ENCODE results near the gene CDRT15.
"Not testable (repeated sequence)": the region's sequence is repeated elsewhere in the genome, so short reads cannot be mapped to it uniquely, and the experiment has no call there.

The CDRT15 gene

DNA sequence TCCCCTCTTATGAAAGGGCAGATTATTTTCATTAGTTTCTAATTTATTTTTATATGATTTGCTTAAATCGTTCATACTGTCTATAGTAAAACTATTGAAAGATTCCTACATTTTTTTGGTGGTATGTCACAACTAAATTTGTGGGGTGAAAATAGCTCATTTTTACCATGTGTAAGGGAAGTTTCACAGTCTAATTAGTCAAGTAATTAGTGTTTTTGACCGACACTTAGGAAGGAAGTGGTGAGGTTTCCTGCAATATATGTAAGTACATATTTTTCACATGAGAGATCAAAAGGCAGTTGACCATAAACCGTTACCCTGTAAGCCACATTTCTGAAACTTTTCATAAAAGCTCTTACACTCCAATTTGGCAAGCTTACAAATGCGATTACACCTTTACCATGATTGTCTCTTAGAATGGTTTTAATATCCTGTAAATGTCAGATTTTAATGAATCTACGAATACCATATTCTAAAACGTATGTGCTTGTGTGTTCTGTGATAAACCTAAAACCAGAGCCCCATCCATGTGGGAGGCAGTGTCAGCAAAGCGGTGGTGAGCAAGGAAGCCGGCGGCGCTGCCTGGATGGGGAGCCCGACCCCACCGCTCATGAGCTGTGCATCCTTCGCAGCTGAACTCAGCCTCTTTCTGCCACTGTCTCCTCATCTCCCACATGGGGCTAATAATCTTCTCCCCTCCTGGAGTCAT lies 43.9 kb downstream of the CDRT15 start:
- not testable (repeated sequence) for H2BK12ac ChIP-seq (ENCODE audit: low read length); H4K8ac ChIP-seq (ENCODE audit: low read depth, low read length); H3K23ac ChIP-seq (ENCODE audit: low read depth, low read length, poor library complexity); H4K91ac ChIP-seq (ENCODE audit: low read depth, low read length, poor library complexity); H2AFZ ChIP-seq (ENCODE audit: low read length); H2BK120ac ChIP-seq (ENCODE audit: low read depth, low read length); H3K27ac ChIP-seq (replicated peaks; ENCODE audit: low read length); H2BK15ac ChIP-seq (ENCODE audit: low read length); H3K4me2 ChIP-seq (ENCODE audit: insufficient read depth, low read length, poor library complexity, severe bottlenecking); H2BK5ac ChIP-seq (ENCODE audit: low read length); H3K9ac ChIP-seq (ENCODE audit: low read depth, low read length, poor library complexity); H2AK5ac ChIP-seq (ENCODE audit: low read depth, low read length); H3K14ac ChIP-seq (ENCODE audit: low read length); H3K9me3 ChIP-seq (replicated peaks in 1 of 2; ENCODE audit: control insufficient read depth in 2 of 2, insufficient read depth in 1 of 2, low read depth in 1 of 2, low read length in 2 of 2); H3K36me3 ChIP-seq (replicated peaks in 1 of 2; ENCODE audit: control insufficient read depth in 2 of 2, insufficient read depth in 2 of 2, low read length in 2 of 2); H3K18ac ChIP-seq (ENCODE audit: low read length); H3K4ac ChIP-seq (ENCODE audit: low read length); H3K27me3 ChIP-seq (ENCODE audit: control insufficient read depth in 3 of 3, insufficient read depth in 3 of 3, low read depth in 1 of 3, low read length in 3 of 3); H3K4me1 ChIP-seq (ENCODE audit: control insufficient read depth in 2 of 2, insufficient read depth in 1 of 2, low read depth in 1 of 2, low read length in 2 of 2); DNase-seq (ENCODE audit: low spot score); H3K79me1 ChIP-seq (ENCODE audit: low read depth, low read length); H3K4me3 ChIP-seq (ENCODE audit: low read length in 2 of 2)
- no CpG with 5 or more reads among the region's 13 CpGs for WGBS, 2 donors (ENCODE audit: extremely low coverage in 2 of 2, insufficient read length in 2 of 2, insufficient replicate concordance in 1 of 2)

DNA sequence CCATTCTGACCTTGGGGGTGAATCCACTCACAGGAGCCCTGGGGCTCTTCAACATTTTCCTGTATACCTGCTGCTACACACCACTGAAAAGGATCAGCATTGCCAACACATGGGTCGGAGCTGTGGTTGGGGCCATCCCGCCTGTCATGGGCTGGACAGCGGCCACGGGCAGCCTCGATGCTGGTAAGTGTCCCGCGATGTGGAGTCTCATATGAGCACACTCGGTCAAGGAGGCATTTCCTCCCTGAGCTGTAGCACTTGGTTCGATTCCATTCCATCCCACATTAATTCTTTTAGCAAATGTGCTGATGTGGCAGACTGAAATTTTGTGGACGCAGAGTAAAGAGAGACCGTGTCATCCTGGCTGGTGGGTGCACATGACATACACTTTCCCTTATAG lies 44.6 kb downstream of the CDRT15 start:
- not testable (repeated sequence) for H4K8ac ChIP-seq (ENCODE audit: low read depth, low read length); H2BK12ac ChIP-seq (ENCODE audit: low read length); H2AFZ ChIP-seq (ENCODE audit: low read length); H3K4me1 ChIP-seq (ENCODE audit: control insufficient read depth in 2 of 2, insufficient read depth in 1 of 2, low read depth in 1 of 2, low read length in 2 of 2); H3K79me1 ChIP-seq (ENCODE audit: low read depth, low read length); H3K4me2 ChIP-seq (ENCODE audit: insufficient read depth, low read length, poor library complexity, severe bottlenecking); H4K91ac ChIP-seq (ENCODE audit: low read depth, low read length, poor library complexity); H3K9ac ChIP-seq (ENCODE audit: low read depth, low read length, poor library complexity); H2BK120ac ChIP-seq (ENCODE audit: low read depth, low read length); H2BK15ac ChIP-seq (ENCODE audit: low read length); H3K9me3 ChIP-seq (replicated peaks in 1 of 2; ENCODE audit: control insufficient read depth in 2 of 2, insufficient read depth in 1 of 2, low read depth in 1 of 2, low read length in 2 of 2); H3K4me3 ChIP-seq (ENCODE audit: low read length in 2 of 2); H3K18ac ChIP-seq (ENCODE audit: low read length); DNase-seq (ENCODE audit: low spot score); H3K23ac ChIP-seq (ENCODE audit: low read depth, low read length, poor library complexity); H3K36me3 ChIP-seq (replicated peaks in 1 of 2; ENCODE audit: control insufficient read depth in 2 of 2, insufficient read depth in 2 of 2, low read length in 2 of 2); H2AK5ac ChIP-seq (ENCODE audit: low read depth, low read length); H3K4ac ChIP-seq (ENCODE audit: low read length); H3K14ac ChIP-seq (ENCODE audit: low read length); H3K27ac ChIP-seq (replicated peaks; ENCODE audit: low read length); H3K27me3 ChIP-seq (ENCODE audit: control insufficient read depth in 3 of 3, insufficient read depth in 3 of 3, low read depth in 1 of 3, low read length in 3 of 3); H2BK5ac ChIP-seq (ENCODE audit: low read length)
- no CpG with 5 or more reads among the region's 11 CpGs for WGBS, 2 donors (ENCODE audit: extremely low coverage in 2 of 2, insufficient read length in 2 of 2, insufficient replicate concordance in 1 of 2)

DNA sequence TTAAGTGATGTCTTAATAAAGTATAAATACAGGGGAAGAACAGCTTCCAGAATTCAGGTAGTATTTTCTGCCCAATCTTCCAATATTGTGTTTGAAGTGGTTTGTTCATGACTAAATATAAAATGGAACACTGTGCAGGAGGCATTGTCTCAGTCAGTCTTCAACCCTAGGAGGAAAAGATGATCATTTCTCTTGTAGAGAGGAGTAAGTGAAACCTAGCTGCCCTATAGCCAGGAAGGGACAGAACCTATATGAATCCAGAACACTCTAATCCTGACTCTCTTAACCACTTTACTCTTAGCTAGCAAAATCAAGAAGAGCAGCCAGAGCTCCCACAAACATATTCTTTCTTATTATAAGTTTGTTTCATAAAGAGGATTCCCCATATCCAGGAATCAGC lies 45.2 kb downstream of the CDRT15 start:
- H3K23ac ChIP-seq (ENCODE audit: low read depth, low read length, poor library complexity); H2AK5ac ChIP-seq (ENCODE audit: low read depth, low read length); H3K14ac ChIP-seq (ENCODE audit: low read length); H3K36me3 ChIP-seq (replicated peaks in 1 of 2; ENCODE audit: control insufficient read depth in 2 of 2, insufficient read depth in 2 of 2, low read length in 2 of 2); H3K4me3 ChIP-seq (ENCODE audit: low read length in 2 of 2); H2BK5ac ChIP-seq (ENCODE audit: low read length); H3K79me1 ChIP-seq (ENCODE audit: low read depth, low read length); H3K9ac ChIP-seq (ENCODE audit: low read depth, low read length, poor library complexity); H4K8ac ChIP-seq (ENCODE audit: low read depth, low read length); H2AFZ ChIP-seq (ENCODE audit: low read length); H3K9me3 ChIP-seq (replicated peaks in 1 of 2; ENCODE audit: control insufficient read depth in 2 of 2, insufficient read depth in 1 of 2, low read depth in 1 of 2, low read length in 2 of 2); H3K4me1 ChIP-seq (ENCODE audit: control insufficient read depth in 2 of 2, insufficient read depth in 1 of 2, low read depth in 1 of 2, low read length in 2 of 2); H4K91ac ChIP-seq (ENCODE audit: low read depth, low read length, poor library complexity); DNase-seq (ENCODE audit: low spot score); H3K27ac ChIP-seq (replicated peaks; ENCODE audit: low read length); H3K27me3 ChIP-seq (ENCODE audit: control insufficient read depth in 3 of 3, insufficient read depth in 3 of 3, low read depth in 1 of 3, low read length in 3 of 3); H3K4me2 ChIP-seq (ENCODE audit: insufficient read depth, low read length, poor library complexity, severe bottlenecking); H2BK12ac ChIP-seq (ENCODE audit: low read length); H3K4ac ChIP-seq (ENCODE audit: low read length); H2BK120ac ChIP-seq (ENCODE audit: low read depth, low read length); H3K18ac ChIP-seq (ENCODE audit: low read length); H2BK15ac ChIP-seq (ENCODE audit: low read length): not testable (repeated sequence)

DNA sequence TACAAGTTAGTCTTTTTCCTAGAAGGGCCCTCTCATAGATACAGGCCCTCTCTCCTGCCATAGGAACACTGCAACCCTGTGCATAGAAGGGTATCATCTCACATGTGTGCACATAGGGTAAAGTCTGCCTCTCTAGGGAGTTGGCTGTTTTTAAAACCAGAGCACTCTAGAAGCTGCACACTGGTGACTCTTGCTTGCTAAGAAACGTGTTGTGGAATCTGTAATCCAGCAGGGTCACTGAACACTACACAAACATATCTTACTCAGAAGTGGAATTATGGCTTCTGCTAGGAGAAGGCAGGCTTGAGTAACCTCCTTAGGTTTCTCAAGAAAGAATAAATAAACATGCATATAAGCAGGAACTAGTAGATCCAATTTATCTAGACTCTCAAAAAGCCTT lies 45.9 kb downstream of the CDRT15 start:
- not testable (repeated sequence) for DNase-seq (ENCODE audit: low spot score); H2BK15ac ChIP-seq (ENCODE audit: low read length); H2BK120ac ChIP-seq (ENCODE audit: low read depth, low read length); H3K4me3 ChIP-seq (ENCODE audit: low read length in 2 of 2); H3K79me1 ChIP-seq (ENCODE audit: low read depth, low read length); H3K36me3 ChIP-seq (replicated peaks in 1 of 2; ENCODE audit: control insufficient read depth in 2 of 2, insufficient read depth in 2 of 2, low read length in 2 of 2); H2AK5ac ChIP-seq (ENCODE audit: low read depth, low read length); H3K4me1 ChIP-seq (ENCODE audit: control insufficient read depth in 2 of 2, insufficient read depth in 1 of 2, low read depth in 1 of 2, low read length in 2 of 2); H3K4me2 ChIP-seq (ENCODE audit: insufficient read depth, low read length, poor library complexity, severe bottlenecking); H3K14ac ChIP-seq (ENCODE audit: low read length); H4K8ac ChIP-seq (ENCODE audit: low read depth, low read length); H3K18ac ChIP-seq (ENCODE audit: low read length); H3K4ac ChIP-seq (ENCODE audit: low read length); H3K9me3 ChIP-seq (replicated peaks in 1 of 2; ENCODE audit: control insufficient read depth in 2 of 2, insufficient read depth in 1 of 2, low read depth in 1 of 2, low read length in 2 of 2); H2BK12ac ChIP-seq (ENCODE audit: low read length); H2AFZ ChIP-seq (ENCODE audit: low read length); H4K91ac ChIP-seq (ENCODE audit: low read depth, low read length, poor library complexity); H3K23ac ChIP-seq (ENCODE audit: low read depth, low read length, poor library complexity); H3K27me3 ChIP-seq (ENCODE audit: control insufficient read depth in 3 of 3, insufficient read depth in 3 of 3, low read depth in 1 of 3, low read length in 3 of 3); H3K9ac ChIP-seq (ENCODE audit: low read depth, low read length, poor library complexity); H2BK5ac ChIP-seq (ENCODE audit: low read length); H3K27ac ChIP-seq (replicated peaks; ENCODE audit: low read length)
- no CpG with 5 or more reads among the region's 1 CpG for WGBS, 2 donors (ENCODE audit: extremely low coverage in 2 of 2, insufficient read length in 2 of 2, insufficient replicate concordance in 1 of 2)

Measured in neuronal stem cell (in vitro differentiated cells).